HepG2 (cell line): ENCODE data around the gene MTF1. TPM values are rescaled to one million over a fixed set of nuclear protein-coding genes. Genes with fewer than 3 reads are reported as not detected.

Experiments
- ATAC-seq: fragments of 200-7000 bp; cut with Tn5 transposase; 3 replicates; pipeline ENCODE4 v1.9.1; 2020; ENCODE audit warnings: mild to moderate bottlenecking, moderate library complexity
- BruUV-seq: library from RNA; stranded (reverse); fragments of 400-500 nt; replicated peaks from 2 replicates; lab custom pipeline; 2021; lab: Mats Ljungman, UMichigan
- CTCF ChIA-PET: fragments of 300-600 bp; formaldehyde crosslinking; extraction: SDS; loops from one replicate; lab custom pipeline; 2021; ENCODE audit warnings: low total read pairs, inconsistent platforms, low intra/inter-chr PET ratio; lab: Yijun Ruan, JAX
- POLR2A ChIA-PET: fragments of 350-600 bp; sonication (Branson Sonifier 250); formaldehyde crosslinking; loops from one replicate; lab custom pipeline; 2020; ENCODE audit warnings: antibody characterized with exemption, inconsistent platforms; lab: Yijun Ruan, JAX
- DNase-seq: peaks from one replicate; pipeline ENCODE4 v3.0.0-alpha.2; 2015; ENCODE audit warnings: low spot score
- FAIRE-seq: peaks from 3 replicates; lab custom pipeline; 2011; peaks lifted over from hg19 to GRCh38; lab: Jason Lieb, UNC
- H2AFZ ChIP-seq: one replicate; pipeline ENCODE4 v1.6.1; 2011; ENCODE audit warnings: low read length, inconsistent platforms
- H3K27ac ChIP-seq: fragments of 300-600 bp; 3 replicates; pipeline ENCODE4 v1.8.0; 2011; ENCODE audit warnings: mixed run types, mild to moderate bottlenecking, mixed read lengths, low read length, inconsistent platforms; ENCODE audit not compliant: insufficient read depth; ENCODE audit errors: extremely low read length
- H3K27me3 ChIP-seq, 2 experiments: fragments of 200-600 bp in 1 of 2; 2 replicates in 1 of 2; 3 replicates in 1 of 2; pipeline versions ENCODE4 v1.6.0 to v1.8.0; 2011; ENCODE audit warnings: low read length in 2 of 2, mild to moderate bottlenecking in 2 of 2, moderate library complexity in 2 of 2, inconsistent platforms in 1 of 2; ENCODE audit not compliant: insufficient read depth in 2 of 2, control insufficient read depth in 1 of 2
- H3K36me3 ChIP-seq, 2 experiments: fragments of 200-600 bp in 1 of 2; replicated peaks in 1 of 2; 2 replicates in 1 of 2; 3 replicates in 1 of 2; pipeline versions ENCODE4 v1.5.1 to v1.8.0; 2011; ENCODE audit warnings: low read length in 2 of 2, inconsistent platforms in 1 of 2; ENCODE audit not compliant: insufficient read depth in 2 of 2, control insufficient read depth in 1 of 2
- H3K4me1 ChIP-seq: 2 replicates; pipeline ENCODE4 v1.5.1; 2012; ENCODE audit warnings: low read length, inconsistent platforms; ENCODE audit not compliant: insufficient read depth
- H3K4me2 ChIP-seq: 2 replicates; pipeline ENCODE4 v1.6.0; 2011; ENCODE audit warnings: low read depth, low read length, inconsistent platforms
- H3K4me3 ChIP-seq, 3 experiments: fragments of 200-600 bp in 1 of 3; sonication (generic), shearing (Covaris generic) in 1 of 3; replicated peaks in 1 of 3; 2 replicates each; pipeline ENCODE4 v1.5.1; 2011 to 2016; ENCODE audit warnings: low read length in 3 of 3, inconsistent platforms in 2 of 3, low read depth in 2 of 3, mild to moderate bottlenecking in 2 of 3, control low read depth in 1 of 3, mixed read lengths in 1 of 3; ENCODE audit not compliant: insufficient read depth in 1 of 3
- H3K79me2 ChIP-seq: one replicate; pipeline ENCODE4 v1.6.1; 2011; ENCODE audit warnings: low read length, inconsistent platforms; ENCODE audit not compliant: insufficient read depth
- H3K9ac ChIP-seq: 2 replicates; pipeline ENCODE4 v1.6.0; 2011; ENCODE audit warnings: mild to moderate bottlenecking, low read depth, low read length, inconsistent platforms; ENCODE audit not compliant: insufficient read depth
- H3K9me3 ChIP-seq: 2 replicates; pipeline ENCODE4 v1.5.1; 2012; ENCODE audit warnings: mild to moderate bottlenecking, low read length
- H4K20me1 ChIP-seq: 2 replicates; pipeline ENCODE4 v1.6.0; 2011; ENCODE audit warnings: inconsistent platforms, mild to moderate bottlenecking, low read length, moderate library complexity; ENCODE audit not compliant: insufficient read depth
- ARNT ChIP-seq: fragments of 450-650 bp; IDR thresholded peaks from 2 replicates; pipeline ENCODE4 v1.6.1; 2017
- FOXK2 ChIP-seq: fragments of 450-650 bp; IDR thresholded peaks from 2 replicates; pipeline ENCODE4 v1.6.1; 2016
- HOXA5 ChIP-seq: sonication (generic); formaldehyde crosslinking; IDR thresholded peaks from 2 replicates; pipeline ENCODE4 v1.4.0; 2020; ENCODE audit warnings: missing genetic modification reagents
- JDP2 ChIP-seq: sonication (generic); formaldehyde crosslinking; IDR thresholded peaks from 2 replicates; pipeline ENCODE4 v1.8.1; 2022; ENCODE audit warnings: missing genetic modification reagents, borderline replicate concordance
- PCBP1 ChIP-seq: fragments of 200-400 bp; formaldehyde crosslinking; IDR thresholded peaks from 2 replicates; pipeline ENCODE4 v1.6.1; 2017; ENCODE audit warnings: mild to moderate bottlenecking, low read depth, low read length, borderline replicate concordance
- PHF20 ChIP-seq: sonication (generic); formaldehyde crosslinking; IDR thresholded peaks from 2 replicates; pipeline ENCODE4 v1.5.0; 2020; ENCODE audit warnings: mild to moderate bottlenecking, missing genetic modification reagents
- PHF5A ChIP-seq: IDR thresholded peaks from one replicate; pipeline ENCODE4 v1.6.1; 2018; ENCODE audit warnings: low read depth, missing genetic modification reagents; ENCODE audit not compliant: unreplicated experiment
- SIN3B ChIP-seq: fragments of 150-350 bp; IDR thresholded peaks from 2 replicates; pipeline ENCODE4 v1.6.1; 2014; ENCODE audit warnings: low read length
- ZNF598 ChIP-seq: sonication (generic); formaldehyde crosslinking; IDR thresholded peaks from 2 replicates; pipeline ENCODE4 v1.5.1; 2020; ENCODE audit warnings: mild to moderate bottlenecking, missing genetic modification reagents, borderline replicate concordance
- ZNF891 ChIP-seq: sonication (generic); formaldehyde crosslinking; IDR thresholded peaks from 2 replicates; pipeline ENCODE4 v1.5.0; 2020; ENCODE audit warnings: mild to moderate bottlenecking, missing genetic modification reagents
- WGBS: methylation state at CpG from one replicate; pipeline ENCODE4 v1.1.6; 2017; ENCODE audit warnings: low lambda C conversion rate; 5-methylcytosine and 5-hydroxymethylcytosine counted together
- in situ Hi-C: cut with HindIII; loops from 2 replicates; pipeline ENCODE4 v1.10.0; 2017; ENCODE audit warnings: low pct_unique_long_range_greater_than_20kb; ENCODE audit not compliant: extremely low pct_ligation_motif_present
- intact Hi-C: fragments of 100-400 bp; cut with micrococcal nuclease; formaldehyde crosslinking; loops from one replicate; pipeline ENCODE4 v1.10.0; 2022; ENCODE audit not compliant: unreplicated experiment
- polyA plus RNA-seq, 8 experiments: library from polyadenylated mRNA; depleted of rRNA in 3 of 8; stranded (reverse) in 7 of 8; unstranded in 1 of 8; fragments of >200 nt; fragmentation: Illumina TruSeq in 4 of 8; extraction: Trizol in 4 of 8; gene quantifications; 2 replicates each; pipeline versions ENCODE4 v1.2.1 to v1.2.3, GENCODE V29; 2011 to 2016; ENCODE audit warnings: low read depth in 4 of 8, missing spikeins in 1 of 8, mixed read lengths in 1 of 8; ENCODE audit not compliant: insufficient read depth in 1 of 8
- total RNA-seq, 5 experiments: library from RNA; depleted of rRNA; stranded (reverse); fragments of >200 nt; fragmentation: Illumina TruSeq; extraction: Trizol; gene quantifications; 2 replicates each; pipeline ENCODE4 v1.2.3, GENCODE V29; 2016; ENCODE audit warnings: low read depth in 1 of 5

MTF1 gene
- total and polyA plus RNA-seq, 2 of the 13 experiments (the other 11 are each of a cell fraction or from before 2014, with no cell fraction given) = 2.4 to 3.3 TPM

- ChIA-PET POLR2A (no interaction called here), CTCF (no interaction called here)
- DNase-seq = no peak
- no TSS peak for BruUV-seq
- Histone ChIP-seq H2AFZ (no peak overlapping the region), H3K4me2 (no peak overlapping the region), H3K36me3 (peaks cover 3 to 28% of the 10 kb centered on the region in 2 experiments; a peak in 3 of 5 replicates), H3K9ac (no peak overlapping the region), H3K4me1 (peaks cover 31% of the 10 kb centered on the region), H3K79me2 (no peaks in the 10 kb centered on the region), H3K9me3 (no peaks in the 10 kb centered on the region), H3K27ac (no peak overlapping the region), H3K27me3 (no peaks in the 10 kb centered on the region), H4K20me1 (no peaks in the 10 kb centered on the region), H3K4me3 (no peak overlapping the region)
- no peak for ATAC-seq
- FAIRE-seq = no peak
- TF ChIP-seq ZNF598 (no peak), HOXA5 (CRISPR knock-in tag) (no peak), SIN3B (no peak), ARNT (no peak), PHF5A (no peak), PHF20 (CRISPR knock-in tag) (no peak), PCBP1 (no peak), JDP2 (CRISPR knock-in tag) (no peak), ZNF891 (CRISPR knock-in tag) (no peak), FOXK2 (no peak)
- intact Hi-C loops = no loop called here
- in situ Hi-C loops = loop anchor here (5.0 kb wide), 1 partner anchor 44 kb away; the partner anchor contains the start of gene MTF1
- 99% methylated on average over 2 of the region's 2 CpGs for WGBS
Measured at GRCh38 chr1:37813529-37814145, 45.8 kb downstream of the MTF1 start.
